GM23338 (cell line): ENCODE results near the gene RBP2. TPM values are rescaled to one million over a fixed set of nuclear protein-coding genes. Genes with fewer than 3 reads are reported as not detected.

Experiments used
- ATAC-seq: fragments of 200-7000 bp; cut with Tn5 transposase; 3 replicates; pipeline ENCODE4 v1.9.1; 2020
- DNase-seq: peaks from one replicate; pipeline ENCODE4 v3.0.0-alpha.2; 2015; ENCODE audit warnings: low spot score
- H2AFZ ChIP-seq: fragments of 200-600 bp; sonication (generic); 2 replicates; pipeline ENCODE4 v1.8.0; 2016; ENCODE audit warnings: antibody characterized with exemption, mild to moderate bottlenecking, moderate library complexity
- H3F3A ChIP-seq: fragments of 200-600 bp; sonication (generic); replicated peaks from 2 replicates; pipeline ENCODE4 v1.8.0; 2017; ENCODE audit warnings: antibody characterized with exemption, mixed run types, low read depth
- H3K27ac ChIP-seq: fragments of 200-600 bp; sonication (generic); 2 replicates; pipeline ENCODE4 v1.6.1; 2016; ENCODE audit warnings: low read depth
- H3K27me3 ChIP-seq: fragments of 200-600 bp; sonication (generic); 2 replicates; pipeline ENCODE4 v1.8.0; 2016; ENCODE audit warnings: mild to moderate bottlenecking, mixed run types, moderate library complexity; ENCODE audit not compliant: insufficient read depth
- H3K36me3 ChIP-seq: fragments of 200-600 bp; sonication (generic); 2 replicates; pipeline ENCODE4 v1.8.0; 2016; ENCODE audit warnings: mild to moderate bottlenecking; ENCODE audit not compliant: insufficient read depth
- H3K4me1 ChIP-seq: fragments of 200-600 bp; sonication (generic); 2 replicates; pipeline ENCODE4 v1.8.0; 2016; ENCODE audit warnings: mild to moderate bottlenecking, moderate library complexity; ENCODE audit not compliant: insufficient read depth
- H3K4me2 ChIP-seq: fragments of 200-600 bp; sonication (generic); 2 replicates; pipeline ENCODE4 v1.7.1; 2017; ENCODE audit warnings: mixed run types
- H3K4me3 ChIP-seq: fragments of 200-600 bp; sonication (generic); 2 replicates; pipeline ENCODE4 v1.6.1; 2016; ENCODE audit warnings: mixed run types
- H3K79me2 ChIP-seq: fragments of 200-600 bp; sonication (generic); replicated peaks from 2 replicates; pipeline ENCODE4 v1.8.0; 2017; ENCODE audit warnings: mild to moderate bottlenecking; ENCODE audit not compliant: insufficient read depth
- H3K9me2 ChIP-seq: fragments of 200-600 bp; sonication (generic); 2 replicates; pipeline ENCODE4 v1.8.0; 2017; ENCODE audit not compliant: insufficient read depth
- H4K20me1 ChIP-seq: fragments of 200-600 bp; sonication (generic); replicated peaks from 2 replicates; pipeline ENCODE4 v1.8.0; 2017; ENCODE audit warnings: mild to moderate bottlenecking; ENCODE audit not compliant: insufficient read depth
- H3K27ac Mint-ChIP-seq: 2 replicates; pipeline ENCODE4 v1.8.0; 2020; ENCODE audit warnings: inconsistent platforms, mild to moderate bottlenecking, moderate library complexity, mixed read lengths
- H3K27me3 Mint-ChIP-seq: 3 replicates; pipeline ENCODE4 v1.8.0; 2022; ENCODE audit warnings: low read depth, mild to moderate bottlenecking, moderate library complexity, mixed read lengths, inconsistent platforms; ENCODE audit not compliant: insufficient read depth, poor library complexity
- H3K36me3 Mint-ChIP-seq: 3 replicates; pipeline ENCODE4 v1.8.0; 2021; ENCODE audit warnings: low read depth, mild to moderate bottlenecking, inconsistent platforms, moderate library complexity, mixed read lengths
- H3K4me1 Mint-ChIP-seq: 3 replicates; pipeline ENCODE4 v1.8.0; 2020; ENCODE audit warnings: mild to moderate bottlenecking, inconsistent platforms, mixed read lengths
- H3K4me3 Mint-ChIP-seq: 3 replicates; pipeline ENCODE4 v1.8.0; 2021; ENCODE audit warnings: moderate library complexity, mild to moderate bottlenecking, inconsistent platforms, mixed read lengths
- H3K9me3 Mint-ChIP-seq: 3 replicates; pipeline ENCODE4 v1.8.0; 2020; ENCODE audit warnings: moderate library complexity, mild to moderate bottlenecking, inconsistent platforms, mixed read lengths
- EZH2phosphoT487 ChIP-seq: fragments of 200-600 bp; sonication (generic); IDR thresholded peaks from one replicate; pipeline ENCODE4 v1.8.1; 2018; ENCODE audit warnings: antibody characterized with exemption; ENCODE audit not compliant: unreplicated experiment
- JUNB ChIP-seq: IDR thresholded peaks from one replicate; pipeline ENCODE4 v1.6.1; 2016; ENCODE audit warnings: antibody characterized with exemption; ENCODE audit not compliant: unreplicated experiment
- NANOG ChIP-seq: IDR thresholded peaks from 2 replicates; pipeline ENCODE4 v1.6.1; 2016; ENCODE audit warnings: antibody characterized with exemption, borderline replicate concordance
- POLR2AphosphoS5 ChIP-seq: IDR thresholded peaks from 2 replicates; pipeline ENCODE4 v1.6.1; 2016; ENCODE audit warnings: antibody characterized with exemption, low read depth
- STAT1 ChIP-seq: IDR thresholded peaks from one replicate; pipeline ENCODE4 v1.6.1; 2016; ENCODE audit warnings: antibody characterized with exemption; ENCODE audit not compliant: unreplicated experiment
- ZNF114 ChIP-seq: fragments of 250-450 bp; sonication (Bioruptor Pico); IDR thresholded peaks from 2 replicates; pipeline ENCODE4 v1.5.0; 2020; ENCODE audit warnings: mild to moderate bottlenecking, moderate library complexity
- ZNF331 ChIP-seq: fragments of 250-450 bp; sonication (Bioruptor Pico); IDR thresholded peaks from 2 replicates; pipeline ENCODE4 v1.5.0; 2020; ENCODE audit warnings: low read depth, mild to moderate bottlenecking, moderate library complexity
- polyA plus RNA-seq: library from polyadenylated mRNA; unstranded; fragments of >200 nt; fragmentation: Nextera tagmentation; extraction: Ambion mirVana; gene quantifications from 2 replicates; pipeline ENCODE4 v1.2.1, GENCODE V29; 2016
- total RNA-seq: library from RNA; depleted of rRNA; stranded (reverse); fragments of >200 nt; shearing (Covaris generic); gene quantifications from 2 replicates; pipeline ENCODE4 v1.2.3, GENCODE V29; 2014
- TF ChIP-seq, protein P1 (sequence below): fragments of 250-450 bp; sonication (Bioruptor Pico); IDR thresholded peaks from 2 replicates; pipeline ENCODE4 v1.5.0; 2020; ENCODE audit warnings: mild to moderate bottlenecking, moderate library complexity
- TF ChIP-seq, protein P2 (sequence below): IDR thresholded peaks from 2 replicates; pipeline ENCODE4 v1.6.1; 2016; ENCODE audit warnings: antibody characterized with exemption

Gene RBP2
- total and polyA plus RNA-seq, 2 experiments from 2014 or later, result not detected

DNA sequence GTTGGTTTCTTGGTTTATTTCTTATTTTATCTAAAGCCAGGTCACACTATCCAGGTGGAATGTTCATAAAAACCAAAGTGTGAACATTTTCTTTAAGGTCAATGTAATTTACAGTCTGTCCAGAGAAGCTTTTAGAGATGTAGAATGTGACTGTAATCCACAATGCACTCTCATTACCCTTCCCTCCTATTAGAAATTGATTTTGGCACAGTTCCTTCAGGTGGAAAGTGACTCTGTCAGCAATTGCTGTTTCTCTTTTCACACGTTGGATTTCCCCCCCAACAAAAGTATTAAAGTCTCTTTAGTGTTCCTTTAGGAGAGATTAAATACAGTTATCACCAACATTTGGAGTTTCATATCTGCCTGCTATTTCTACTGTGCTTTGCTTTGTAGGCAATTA, 55.3 kb downstream of the RBP2 start (continued):
- TF ChIP-seq, protein P1, sequence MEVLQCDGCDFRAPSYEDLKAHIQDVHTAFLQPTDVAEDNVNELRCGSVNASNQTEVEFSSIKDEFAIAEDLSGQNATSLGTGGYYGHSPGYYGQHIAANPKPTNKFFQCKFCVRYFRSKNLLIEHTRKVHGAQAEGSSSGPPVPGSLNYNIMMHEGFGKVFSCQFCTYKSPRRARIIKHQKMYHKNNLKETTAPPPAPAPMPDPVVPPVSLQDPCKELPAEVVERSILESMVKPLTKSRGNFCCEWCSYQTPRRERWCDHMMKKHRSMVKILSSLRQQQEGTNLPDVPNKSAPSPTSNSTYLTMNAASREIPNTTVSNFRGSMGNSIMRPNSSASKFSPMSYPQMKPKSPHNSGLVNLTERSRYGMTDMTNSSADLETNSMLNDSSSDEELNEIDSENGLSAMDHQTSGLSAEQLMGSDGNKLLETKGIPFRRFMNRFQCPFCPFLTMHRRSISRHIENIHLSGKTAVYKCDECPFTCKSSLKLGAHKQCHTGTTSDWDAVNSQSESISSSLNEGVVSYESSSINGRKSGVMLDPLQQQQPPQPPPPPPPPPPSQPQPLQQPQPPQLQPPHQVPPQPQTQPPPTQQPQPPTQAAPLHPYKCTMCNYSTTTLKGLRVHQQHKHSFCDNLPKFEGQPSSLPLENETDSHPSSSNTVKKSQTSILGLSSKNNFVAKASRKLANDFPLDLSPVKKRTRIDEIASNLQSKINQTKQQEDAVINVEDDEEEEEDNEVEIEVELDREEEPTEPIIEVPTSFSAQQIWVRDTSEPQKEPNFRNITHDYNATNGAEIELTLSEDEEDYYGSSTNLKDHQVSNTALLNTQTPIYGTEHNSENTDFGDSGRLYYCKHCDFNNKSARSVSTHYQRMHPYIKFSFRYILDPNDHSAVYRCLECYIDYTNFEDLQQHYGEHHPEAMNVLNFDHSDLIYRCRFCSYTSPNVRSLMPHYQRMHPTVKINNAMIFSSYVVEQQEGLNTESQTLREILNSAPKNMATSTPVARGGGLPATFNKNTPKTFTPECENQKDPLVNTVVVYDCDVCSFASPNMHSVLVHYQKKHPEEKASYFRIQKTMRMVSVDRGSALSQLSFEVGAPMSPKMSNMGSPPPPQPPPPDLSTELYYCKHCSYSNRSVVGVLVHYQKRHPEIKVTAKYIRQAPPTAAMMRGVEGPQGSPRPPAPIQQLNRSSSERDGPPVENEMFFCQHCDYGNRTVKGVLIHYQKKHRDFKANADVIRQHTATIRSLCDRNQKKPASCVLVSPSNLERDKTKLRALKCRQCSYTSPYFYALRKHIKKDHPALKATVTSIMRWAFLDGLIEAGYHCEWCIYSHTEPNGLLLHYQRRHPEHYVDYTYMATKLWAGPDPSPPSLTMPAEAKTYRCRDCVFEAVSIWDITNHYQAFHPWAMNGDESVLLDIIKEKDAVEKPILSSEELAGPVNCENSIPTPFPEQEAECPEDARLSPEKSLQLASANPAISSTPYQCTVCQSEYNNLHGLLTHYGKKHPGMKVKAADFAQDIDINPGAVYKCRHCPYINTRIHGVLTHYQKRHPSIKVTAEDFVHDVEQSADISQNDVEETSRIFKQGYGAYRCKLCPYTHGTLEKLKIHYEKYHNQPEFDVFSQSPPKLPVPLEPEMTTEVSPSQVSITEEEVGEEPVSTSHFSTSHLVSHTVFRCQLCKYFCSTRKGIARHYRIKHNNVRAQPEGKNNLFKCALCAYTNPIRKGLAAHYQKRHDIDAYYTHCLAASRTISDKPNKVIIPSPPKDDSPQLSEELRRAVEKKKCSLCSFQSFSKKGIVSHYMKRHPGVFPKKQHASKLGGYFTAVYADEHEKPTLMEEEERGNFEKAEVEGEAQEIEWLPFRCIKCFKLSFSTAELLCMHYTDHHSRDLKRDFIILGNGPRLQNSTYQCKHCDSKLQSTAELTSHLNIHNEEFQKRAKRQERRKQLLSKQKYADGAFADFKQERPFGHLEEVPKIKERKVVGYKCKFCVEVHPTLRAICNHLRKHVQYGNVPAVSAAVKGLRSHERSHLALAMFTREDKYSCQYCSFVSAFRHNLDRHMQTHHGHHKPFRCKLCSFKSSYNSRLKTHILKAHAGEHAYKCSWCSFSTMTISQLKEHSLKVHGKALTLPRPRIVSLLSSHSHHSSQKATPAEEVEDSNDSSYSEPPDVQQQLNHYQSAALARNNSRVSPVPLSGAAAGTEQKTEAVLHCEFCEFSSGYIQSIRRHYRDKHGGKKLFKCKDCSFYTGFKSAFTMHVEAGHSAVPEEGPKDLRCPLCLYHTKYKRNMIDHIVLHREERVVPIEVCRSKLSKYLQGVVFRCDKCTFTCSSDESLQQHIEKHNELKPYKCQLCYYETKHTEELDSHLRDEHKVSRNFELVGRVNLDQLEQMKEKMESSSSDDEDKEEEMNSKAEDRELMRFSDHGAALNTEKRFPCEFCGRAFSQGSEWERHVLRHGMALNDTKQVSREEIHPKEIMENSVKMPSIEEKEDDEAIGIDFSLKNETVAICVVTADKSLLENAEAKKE, result no peak
- TF ChIP-seq ZNF114 (CRISPR knock-in tag), result no peak
- no peak for TF ChIP-seq POLR2AphosphoS5
- TF ChIP-seq STAT1, result no peak
- TF ChIP-seq, protein P2, sequence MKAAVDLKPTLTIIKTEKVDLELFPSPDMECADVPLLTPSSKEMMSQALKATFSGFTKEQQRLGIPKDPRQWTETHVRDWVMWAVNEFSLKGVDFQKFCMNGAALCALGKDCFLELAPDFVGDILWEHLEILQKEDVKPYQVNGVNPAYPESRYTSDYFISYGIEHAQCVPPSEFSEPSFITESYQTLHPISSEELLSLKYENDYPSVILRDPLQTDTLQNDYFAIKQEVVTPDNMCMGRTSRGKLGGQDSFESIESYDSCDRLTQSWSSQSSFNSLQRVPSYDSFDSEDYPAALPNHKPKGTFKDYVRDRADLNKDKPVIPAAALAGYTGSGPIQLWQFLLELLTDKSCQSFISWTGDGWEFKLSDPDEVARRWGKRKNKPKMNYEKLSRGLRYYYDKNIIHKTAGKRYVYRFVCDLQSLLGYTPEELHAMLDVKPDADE, result no peak
- no peak for TF ChIP-seq NANOG
- no peak for TF ChIP-seq ZNF331
- no peak for TF ChIP-seq EZH2phosphoT487
- TF ChIP-seq JUNB, result no peak

DNA sequence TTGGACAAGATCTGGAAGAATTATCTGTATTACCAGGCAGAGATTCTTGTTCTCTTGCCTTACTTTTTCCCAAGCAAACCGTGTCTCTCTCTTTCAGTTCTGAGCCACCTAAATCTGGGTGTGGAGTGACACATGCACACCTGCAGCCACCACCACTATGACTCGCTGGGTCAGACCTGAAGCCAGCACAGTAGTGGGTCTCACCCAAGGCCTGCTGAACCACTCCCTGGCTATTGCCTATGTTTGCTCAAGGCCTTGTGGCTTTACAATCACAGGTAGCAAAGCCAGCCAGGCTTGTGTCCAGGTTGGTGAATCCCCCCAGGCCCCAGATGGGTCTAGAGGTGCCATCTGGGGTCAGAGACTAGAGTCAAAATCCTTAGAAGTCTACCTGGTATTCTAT, 58.2 kb downstream of the RBP2 start:
- Histone ChIP-seq H3K36me3 (no peaks in the 10 kb centered on the region; the same call in 1 of the 2 replicates), H3K79me2 (no peaks in the 10 kb centered on the region), H3K27ac (no peak overlapping the region), H4K20me1 (no peaks in the 10 kb centered on the region), H3K4me2 (no peak overlapping the region), H3K9me2 (no peaks in the 10 kb centered on the region), H3F3A (no peaks in the 10 kb centered on the region), H3K27me3 (no peaks in the 10 kb centered on the region), H3K4me1 (no peaks in the 10 kb centered on the region), H3K4me3 (no peak overlapping the region), H2AFZ (no peak overlapping the region)
- Mint-ChIP-seq H3K27ac (no peak overlapping the region), H3K9me3 (peaks cover 11% of the 10 kb centered on the region), H3K4me3 (no peak overlapping the region), H3K4me1 (no peaks in the 10 kb centered on the region), H3K36me3 (no peaks in the 10 kb centered on the region), H3K27me3 (peaks cover 2% of the 10 kb centered on the region)
- TF ChIP-seq JUNB (no peak), ZNF331 (no peak)
- TF ChIP-seq, protein P2, result no peak
- ATAC-seq (no peak), DNase-seq (no peak)
